Kidney capillary endothelial cell (primary cell): ENCODE measurements around the gene SLC31A1.
"Not testable (repeated sequence)": the region's sequence is repeated elsewhere in the genome, so short reads cannot be mapped to it uniquely, and the experiment has no call there.

Source experiments
- DNase-seq: peaks from one replicate; pipeline ENCODE4 v3.0.0-alpha.2; 2018; ENCODE audit warnings: low spot score

Gene SLC31A1

GRCh38 chr9:113220467-113221002, 809 bp upstream of the SLC31A1 start:
- DNase-seq = peak; percentile 15

GRCh38 chr9:113221800-113222481, 597 bp downstream of the SLC31A1 start:
- DNase-seq = peak; percentile 15

- no peak for DNase-seq
Observed at GRCh38 chr9:113222482-113222841, 1.1 kb downstream of the SLC31A1 start.

- no peak for DNase-seq
Observed at GRCh38 chr9:113223963-113224362, 2.6 kb downstream of the SLC31A1 start.

- DNase-seq = no peak
Observed at GRCh38 chr9:113227436-113227835, 6.1 kb downstream of the SLC31A1 start.

- DNase-seq = no peak
Observed at GRCh38 chr9:113228130-113228665, 6.9 kb downstream of the SLC31A1 start.

- DNase-seq = no peak
Observed at GRCh38 chr9:113231701-113232100, 10.4 kb downstream of the SLC31A1 start.

GRCh38 chr9:113235701-113236255, 14.4 kb downstream of the SLC31A1 start:
- not testable (repeated sequence) for DNase-seq

- DNase-seq = no peak
Observed at GRCh38 chr9:113237026-113237425, 15.7 kb downstream of the SLC31A1 start.

- no peak for DNase-seq
Observed at GRCh38 chr9:113238202-113238858, 17.0 kb downstream of the SLC31A1 start.

- DNase-seq = no peak
Observed at GRCh38 chr9:113238859-113239232, 17.5 kb downstream of the SLC31A1 start.

GRCh38 chr9:113241161-113241560, 19.8 kb downstream of the SLC31A1 start:
- DNase-seq = no peak

- DNase-seq = no peak
Observed at GRCh38 chr9:113244556-113244955, 23.2 kb downstream of the SLC31A1 start.

- DNase-seq = no peak
Observed at GRCh38 chr9:113245894-113246293, 24.6 kb downstream of the SLC31A1 start.

GRCh38 chr9:113246928-113247327, 25.6 kb downstream of the SLC31A1 start:
- no peak for DNase-seq

GRCh38 chr9:113247640-113248039, 26.3 kb downstream of the SLC31A1 start:
- no peak for DNase-seq

- DNase-seq = not testable (repeated sequence)
Observed at GRCh38 chr9:113249661-113250060, 28.3 kb downstream of the SLC31A1 start.

GRCh38 chr9:113250807-113251206, 29.5 kb downstream of the SLC31A1 start:
- no peak for DNase-seq

- DNase-seq = no peak
Observed at GRCh38 chr9:113254991-113255390, 33.6 kb downstream of the SLC31A1 start.

GRCh38 chr9:113255438-113255837, 34.1 kb downstream of the SLC31A1 start:
- no peak for DNase-seq

- DNase-seq = no peak
Observed at GRCh38 chr9:113257863-113258262, 36.5 kb downstream of the SLC31A1 start.

- DNase-seq = no peak
Observed at GRCh38 chr9:113258282-113258681, 36.9 kb downstream of the SLC31A1 start.
